ENCODE results near the gene SMOC2.

Gene SMOC2

GRCh38 chr6:168419569-168419968 is 21.4 kb upstream of the SMOC2 start:
- no peak for TF ChIP-seq CTCF (IDR thresholded peaks at IDR 0.05; ENCODE audit: low read length, missing control alignments)
- no peak for DNase-seq (ENCODE audit: low read depth)
- no peak overlapping the region for H3K4me3 ChIP-seq (replicated peaks; ENCODE audit: low read depth, low read length)

- no peak for DNase-seq (ENCODE audit: low read depth)
- no peak overlapping the region for H3K4me3 ChIP-seq (replicated peaks; ENCODE audit: low read depth, low read length)
- no peak for TF ChIP-seq CTCF (IDR thresholded peaks at IDR 0.05; ENCODE audit: low read length, missing control alignments)
These were observed 20.9 kb upstream of the SMOC2 start for GRCh38 chr6:168420084-168420483.

GRCh38 chr6:168420706-168421105 is 20.3 kb upstream of the SMOC2 start:
- no peak for DNase-seq (ENCODE audit: low read depth)
- no peak for TF ChIP-seq CTCF (IDR thresholded peaks at IDR 0.05; ENCODE audit: low read length, missing control alignments)
- no peak overlapping the region for H3K4me3 ChIP-seq (replicated peaks; ENCODE audit: low read depth, low read length)

GRCh38 chr6:168427184-168427583 is 13.8 kb upstream of the SMOC2 start:
- TF ChIP-seq CTCF (IDR thresholded peaks at IDR 0.05; ENCODE audit: low read length, missing control alignments) = no peak
- no peak overlapping the region for H3K4me3 ChIP-seq (replicated peaks; ENCODE audit: low read depth, low read length)
- no peak for DNase-seq (ENCODE audit: low read depth)

GRCh38 chr6:168428052-168428826 is 12.7 kb upstream of the SMOC2 start:
- DNase-seq (ENCODE audit: low read depth) = no peak
- H3K4me3 ChIP-seq (replicated peaks; ENCODE audit: low read depth, low read length) = no peak overlapping the region
- no peak for TF ChIP-seq CTCF (IDR thresholded peaks at IDR 0.05; ENCODE audit: low read length, missing control alignments)

GRCh38 chr6:168428863-168429262 is 12.1 kb upstream of the SMOC2 start:
- DNase-seq (ENCODE audit: low read depth) = no peak
- no peak for TF ChIP-seq CTCF (IDR thresholded peaks at IDR 0.05; ENCODE audit: low read length, missing control alignments)
- H3K4me3 ChIP-seq (replicated peaks; ENCODE audit: low read depth, low read length) = no peak overlapping the region

GRCh38 chr6:168432196-168432595 is 8.8 kb upstream of the SMOC2 start:
- H3K4me3 ChIP-seq (replicated peaks; ENCODE audit: low read depth, low read length) = no peak overlapping the region
- no peak for DNase-seq (ENCODE audit: low read depth)
- TF ChIP-seq CTCF (IDR thresholded peaks at IDR 0.05; ENCODE audit: low read length, missing control alignments) = no peak

All from fibroblast of pulmonary artery (primary cell).